ENCODE data around the gene SLC32A1.

DNA sequence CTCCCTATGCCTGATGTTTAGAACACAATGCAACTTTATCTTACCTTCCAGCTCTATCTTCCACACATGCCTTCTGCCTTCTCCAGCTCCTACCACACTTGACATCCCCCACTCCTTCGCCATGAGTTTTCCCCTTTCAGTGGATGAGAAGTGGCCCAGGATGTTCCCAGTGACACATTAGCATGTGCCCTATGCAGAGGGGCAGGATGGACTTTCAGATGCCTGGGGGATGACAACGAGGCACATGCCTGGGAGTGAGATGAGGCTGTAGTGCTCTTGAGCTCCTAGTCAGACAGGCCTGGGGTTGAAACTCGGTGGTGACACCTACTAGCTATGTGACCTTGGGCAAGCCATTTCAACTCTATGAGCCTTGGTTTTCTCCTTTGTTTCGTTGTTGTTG, 20.1 kb upstream of the SLC32A1 start:
- TF ChIP-seq POLR2A (IDR thresholded peaks at IDR 0.05; ENCODE audit: extremely low read depth, insufficient read length) = no peak
- TF ChIP-seq, protein P1, sequence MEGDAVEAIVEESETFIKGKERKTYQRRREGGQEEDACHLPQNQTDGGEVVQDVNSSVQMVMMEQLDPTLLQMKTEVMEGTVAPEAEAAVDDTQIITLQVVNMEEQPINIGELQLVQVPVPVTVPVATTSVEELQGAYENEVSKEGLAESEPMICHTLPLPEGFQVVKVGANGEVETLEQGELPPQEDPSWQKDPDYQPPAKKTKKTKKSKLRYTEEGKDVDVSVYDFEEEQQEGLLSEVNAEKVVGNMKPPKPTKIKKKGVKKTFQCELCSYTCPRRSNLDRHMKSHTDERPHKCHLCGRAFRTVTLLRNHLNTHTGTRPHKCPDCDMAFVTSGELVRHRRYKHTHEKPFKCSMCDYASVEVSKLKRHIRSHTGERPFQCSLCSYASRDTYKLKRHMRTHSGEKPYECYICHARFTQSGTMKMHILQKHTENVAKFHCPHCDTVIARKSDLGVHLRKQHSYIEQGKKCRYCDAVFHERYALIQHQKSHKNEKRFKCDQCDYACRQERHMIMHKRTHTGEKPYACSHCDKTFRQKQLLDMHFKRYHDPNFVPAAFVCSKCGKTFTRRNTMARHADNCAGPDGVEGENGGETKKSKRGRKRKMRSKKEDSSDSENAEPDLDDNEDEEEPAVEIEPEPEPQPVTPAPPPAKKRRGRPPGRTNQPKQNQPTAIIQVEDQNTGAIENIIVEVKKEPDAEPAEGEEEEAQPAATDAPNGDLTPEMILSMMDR (IDR thresholded peaks at IDR 0.05; ENCODE audit: low read depth, low read length) = no peak
- TF ChIP-seq, protein P2, sequence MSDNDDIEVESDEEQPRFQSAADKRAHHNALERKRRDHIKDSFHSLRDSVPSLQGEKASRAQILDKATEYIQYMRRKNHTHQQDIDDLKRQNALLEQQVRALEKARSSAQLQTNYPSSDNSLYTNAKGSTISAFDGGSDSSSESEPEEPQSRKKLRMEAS (IDR thresholded peaks at IDR 0.05; ENCODE audit: low read depth, low read length) = no peak

Measured in NB4 (cell line).